Measurements from ENCODE around the gene PIGK.
A peak's percentile ranks its signal among the peaks of the same experiment; 100 is the strongest.

PIGK gene

GRCh38 chr1:77245830-77246229, 26.6 kb upstream of the PIGK start:
- Histone ChIP-seq H3K79me1 (ENCODE audit: low read length) (no peaks in the 10 kb centered on the region), H4K5ac (ENCODE audit: low read length) (no peak overlapping the region), H2AK5ac (ENCODE audit: low read length) (no peak overlapping the region), H3K4me2 (ENCODE audit: low read length) (no peak overlapping the region), H3K4ac (ENCODE audit: low read depth, low read length) (no peak overlapping the region), H2BK5ac (ENCODE audit: low read length) (no peak overlapping the region), H3K9ac (ENCODE audit: low read length) (no peak overlapping the region), H3K36me3 (ENCODE audit: control insufficient read depth, insufficient read depth, low read length) (no peaks in the 10 kb centered on the region), H3K4me1 (ENCODE audit: control insufficient read depth, low read depth, low read length) (no peaks in the 10 kb centered on the region), H4K8ac (ENCODE audit: low read depth, low read length) (no peak overlapping the region), H3K27me3 (ENCODE audit: insufficient read depth, low read length, poor library complexity) (no peaks in the 10 kb centered on the region), H3K4me3 (ENCODE audit: low read length) (no peak overlapping the region), H3K18ac (ENCODE audit: low read length) (no peak overlapping the region), H3K23ac (ENCODE audit: low read length) (no peak overlapping the region), H3K56ac (ENCODE audit: low read length) (no peak overlapping the region), H2BK120ac (ENCODE audit: low read depth, low read length) (no peak overlapping the region), H3K27ac (ENCODE audit: low read depth, low read length) (no peak overlapping the region), H2BK15ac (replicated peaks; ENCODE audit: low read depth) (no peak overlapping the region), H3K79me2 (ENCODE audit: control insufficient read depth, insufficient read depth, low read length) (no peaks in the 10 kb centered on the region)
- WGBS (ENCODE audit: extremely low coverage, insufficient coverage, low lambda C conversion rate) = no CpG with 5 or more reads among the region's 2 CpGs
- no peak for DNase-seq

GRCh38 chr1:77239311-77239710, 20.1 kb upstream of the PIGK start:
- DNase-seq = no peak
- Histone ChIP-seq H2BK5ac (ENCODE audit: low read length) (no peak overlapping the region), H3K9ac (ENCODE audit: low read length) (no peak overlapping the region), H3K4me3 (ENCODE audit: low read length) (no peak overlapping the region), H4K5ac (ENCODE audit: low read length) (no peak overlapping the region), H3K23ac (ENCODE audit: low read length) (no peak overlapping the region), H2AK5ac (ENCODE audit: low read length) (no peak overlapping the region), H3K4me2 (ENCODE audit: low read length) (no peak overlapping the region), H3K79me2 (ENCODE audit: control insufficient read depth, insufficient read depth, low read length) (no peaks in the 10 kb centered on the region), H4K8ac (ENCODE audit: low read depth, low read length) (no peak overlapping the region), H3K4ac (ENCODE audit: low read depth, low read length) (no peak overlapping the region), H2BK120ac (ENCODE audit: low read depth, low read length) (no peak overlapping the region), H3K79me1 (ENCODE audit: low read length) (no peaks in the 10 kb centered on the region), H3K36me3 (ENCODE audit: control insufficient read depth, insufficient read depth, low read length) (no peaks in the 10 kb centered on the region), H3K18ac (ENCODE audit: low read length) (no peak overlapping the region), H3K4me1 (ENCODE audit: control insufficient read depth, low read depth, low read length) (no peaks in the 10 kb centered on the region), H3K27ac (ENCODE audit: low read depth, low read length) (no peak overlapping the region), H3K56ac (ENCODE audit: low read length) (no peak overlapping the region), H2BK15ac (replicated peaks; ENCODE audit: low read depth) (no peak overlapping the region), H3K27me3 (ENCODE audit: insufficient read depth, low read length, poor library complexity) (no peaks in the 10 kb centered on the region)
- WGBS (ENCODE audit: extremely low coverage, insufficient coverage, low lambda C conversion rate) = no CpG with 5 or more reads among the region's 3 CpGs

- H3K9ac ChIP-seq (ENCODE audit: low read length) = no peak overlapping the region
- H3K4me2 ChIP-seq (ENCODE audit: low read length) = no peak overlapping the region
- no peak overlapping the region for H3K4ac ChIP-seq (ENCODE audit: low read depth, low read length)
- H3K56ac ChIP-seq (ENCODE audit: low read length) = no peak overlapping the region
- H2AK5ac ChIP-seq (ENCODE audit: low read length) = no peak overlapping the region
- H3K4me3 ChIP-seq (ENCODE audit: low read length) = no peak overlapping the region
- no peaks in the 10 kb centered on the region for H3K79me1 ChIP-seq (ENCODE audit: low read length)
- H2BK120ac ChIP-seq (ENCODE audit: low read depth, low read length) = no peak overlapping the region
- H2BK5ac ChIP-seq (ENCODE audit: low read length) = no peak overlapping the region
- H3K18ac ChIP-seq (ENCODE audit: low read length) = no peak overlapping the region
- no peak overlapping the region for H4K8ac ChIP-seq (ENCODE audit: low read depth, low read length)
- WGBS (ENCODE audit: extremely low coverage, insufficient coverage, low lambda C conversion rate) = no CpG with 5 or more reads among the region's 1 CpG
- no peak overlapping the region for H3K27ac ChIP-seq (ENCODE audit: low read depth, low read length)
- no peak overlapping the region for H2BK15ac ChIP-seq (replicated peaks; ENCODE audit: low read depth)
- H3K36me3 ChIP-seq (ENCODE audit: control insufficient read depth, insufficient read depth, low read length) = no peaks in the 10 kb centered on the region
- H3K27me3 ChIP-seq (ENCODE audit: insufficient read depth, low read length, poor library complexity) = no peaks in the 10 kb centered on the region
- no peaks in the 10 kb centered on the region for H3K79me2 ChIP-seq (ENCODE audit: control insufficient read depth, insufficient read depth, low read length)
- no peak overlapping the region for H3K23ac ChIP-seq (ENCODE audit: low read length)
- no peak for DNase-seq
- no peaks in the 10 kb centered on the region for H3K4me1 ChIP-seq (ENCODE audit: control insufficient read depth, low read depth, low read length)
- H4K5ac ChIP-seq (ENCODE audit: low read length) = no peak overlapping the region
These were observed 19.2 kb upstream of the PIGK start for GRCh38 chr1:77238462-77238861.

- Histone ChIP-seq H3K4me3 (ENCODE audit: low read length) (no peak overlapping the region), H3K79me2 (ENCODE audit: control insufficient read depth, insufficient read depth, low read length) (no peaks in the 10 kb centered on the region), H3K36me3 (ENCODE audit: control insufficient read depth, insufficient read depth, low read length) (no peaks in the 10 kb centered on the region), H4K5ac (ENCODE audit: low read length) (no peak overlapping the region), H3K9ac (ENCODE audit: low read length) (no peak overlapping the region), H3K23ac (ENCODE audit: low read length) (no peak overlapping the region), H2BK5ac (ENCODE audit: low read length) (no peak overlapping the region), H3K4me2 (ENCODE audit: low read length) (no peak overlapping the region), H2BK15ac (replicated peaks; ENCODE audit: low read depth) (no peak overlapping the region), H2BK120ac (ENCODE audit: low read depth, low read length) (no peak overlapping the region), H2AK5ac (ENCODE audit: low read length) (no peak overlapping the region), H3K4ac (ENCODE audit: low read depth, low read length) (no peak overlapping the region), H3K56ac (ENCODE audit: low read length) (no peak overlapping the region), H3K27ac (ENCODE audit: low read depth, low read length) (no peak overlapping the region), H3K27me3 (ENCODE audit: insufficient read depth, low read length, poor library complexity) (no peaks in the 10 kb centered on the region), H3K79me1 (ENCODE audit: low read length) (no peaks in the 10 kb centered on the region), H3K4me1 (ENCODE audit: control insufficient read depth, low read depth, low read length) (no peaks in the 10 kb centered on the region), H3K18ac (ENCODE audit: low read length) (no peak overlapping the region), H4K8ac (ENCODE audit: low read depth, low read length) (no peak overlapping the region)
- DNase-seq = no peak
- WGBS (ENCODE audit: extremely low coverage, insufficient coverage, low lambda C conversion rate) = no CpG with 5 or more reads among the region's 1 CpG
These were observed 15.7 kb upstream of the PIGK start for GRCh38 chr1:77234943-77235342.

- DNase-seq = peak; percentile 16
- Histone ChIP-seq H3K56ac (ENCODE audit: low read length) (no peak overlapping the region), H2AK5ac (ENCODE audit: low read length) (no peak overlapping the region), H3K4me2 (ENCODE audit: low read length) (no peak overlapping the region), H3K27ac (ENCODE audit: low read depth, low read length) (no peak overlapping the region), H3K23ac (ENCODE audit: low read length) (no peak overlapping the region), H2BK15ac (replicated peaks; ENCODE audit: low read depth) (no peak overlapping the region), H4K5ac (ENCODE audit: low read length) (no peak overlapping the region), H3K79me2 (ENCODE audit: control insufficient read depth, insufficient read depth, low read length) (no peaks in the 10 kb centered on the region), H3K18ac (ENCODE audit: low read length) (no peak overlapping the region), H3K27me3 (ENCODE audit: insufficient read depth, low read length, poor library complexity) (no peaks in the 10 kb centered on the region), H3K9ac (ENCODE audit: low read length) (no peak overlapping the region), H3K4me1 (ENCODE audit: control insufficient read depth, low read depth, low read length) (no peaks in the 10 kb centered on the region), H3K4me3 (ENCODE audit: low read length) (no peak overlapping the region), H4K8ac (ENCODE audit: low read depth, low read length) (no peak overlapping the region), H3K79me1 (ENCODE audit: low read length) (no peaks in the 10 kb centered on the region), H2BK120ac (ENCODE audit: low read depth, low read length) (no peak overlapping the region), H3K4ac (ENCODE audit: low read depth, low read length) (no peak overlapping the region), H3K36me3 (ENCODE audit: control insufficient read depth, insufficient read depth, low read length) (no peaks in the 10 kb centered on the region), H2BK5ac (ENCODE audit: low read length) (no peak overlapping the region)
- WGBS (ENCODE audit: extremely low coverage, insufficient coverage, low lambda C conversion rate) = no CpG with 5 or more reads among the region's 1 CpG
These were observed 14.9 kb upstream of the PIGK start for GRCh38 chr1:77234096-77234495.

GRCh38 chr1:77232829-77233228, 13.6 kb upstream of the PIGK start:
- no peak for DNase-seq
- no peak overlapping the region for H3K9ac ChIP-seq (ENCODE audit: low read length)
- H4K8ac ChIP-seq (ENCODE audit: low read depth, low read length) = no peak overlapping the region
- H2BK5ac ChIP-seq (ENCODE audit: low read length) = no peak overlapping the region
- H3K4me2 ChIP-seq (ENCODE audit: low read length) = no peak overlapping the region
- H3K56ac ChIP-seq (ENCODE audit: low read length) = no peak overlapping the region
- H3K23ac ChIP-seq (ENCODE audit: low read length) = no peak overlapping the region
- H3K18ac ChIP-seq (ENCODE audit: low read length) = no peak overlapping the region
- no peak overlapping the region for H4K5ac ChIP-seq (ENCODE audit: low read length)
- H3K4ac ChIP-seq (ENCODE audit: low read depth, low read length) = no peak overlapping the region
- H3K79me1 ChIP-seq (ENCODE audit: low read length) = no peaks in the 10 kb centered on the region
- no peaks in the 10 kb centered on the region for H3K27me3 ChIP-seq (ENCODE audit: insufficient read depth, low read length, poor library complexity)
- H3K4me1 ChIP-seq (ENCODE audit: control insufficient read depth, low read depth, low read length) = no peaks in the 10 kb centered on the region
- H3K79me2 ChIP-seq (ENCODE audit: control insufficient read depth, insufficient read depth, low read length) = no peaks in the 10 kb centered on the region
- no peak overlapping the region for H2BK15ac ChIP-seq (replicated peaks; ENCODE audit: low read depth)
- no peak overlapping the region for H2BK120ac ChIP-seq (ENCODE audit: low read depth, low read length)
- H3K4me3 ChIP-seq (ENCODE audit: low read length) = no peak overlapping the region
- no CpG with 5 or more reads among the region's 1 CpG for WGBS (ENCODE audit: extremely low coverage, insufficient coverage, low lambda C conversion rate)
- H3K27ac ChIP-seq (ENCODE audit: low read depth, low read length) = no peak overlapping the region
- H3K36me3 ChIP-seq (ENCODE audit: control insufficient read depth, insufficient read depth, low read length) = no peaks in the 10 kb centered on the region
- no peak overlapping the region for H2AK5ac ChIP-seq (ENCODE audit: low read length)
